ENCODE data around the gene FHL5. TPM values are rescaled to one million over a fixed set of nuclear protein-coding genes. Genes with fewer than 3 reads are reported as not detected.

The FHL5 gene
- total RNA-seq, 1 experiment from 2014 or later: not detected

DNA sequence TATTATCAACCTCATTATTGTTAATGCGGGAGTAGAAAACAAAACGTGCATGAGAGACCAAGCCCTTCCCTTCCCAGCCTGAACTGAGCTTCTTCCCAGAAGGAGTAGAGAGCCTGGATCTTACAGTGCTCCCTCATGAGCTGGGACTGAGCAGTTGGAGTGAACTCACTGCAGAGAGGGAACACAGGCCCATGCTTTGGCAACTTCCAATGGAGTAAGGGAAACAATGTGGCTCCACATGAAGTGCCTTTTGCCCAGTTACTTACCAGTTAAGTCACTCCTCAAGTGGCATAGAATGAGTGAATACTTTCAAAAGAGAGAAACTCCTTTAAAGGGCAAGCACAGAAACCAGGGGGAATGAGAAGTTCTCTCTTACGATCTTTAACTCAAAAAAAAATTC lies 12.4 kb downstream of the FHL5 start:
- Histone ChIP-seq H3K4me1 (ENCODE audit: insufficient read depth, low read length) (no peaks in the 10 kb centered on the region), H2BK5ac (ENCODE audit: insufficient read length, low read length) (no peak overlapping the region), H2AK5ac (ENCODE audit: insufficient read length, low read length) (no peak overlapping the region), H2BK15ac (ENCODE audit: low read depth, low read length) (no peak overlapping the region), H3K9me3 (ENCODE audit: control insufficient read depth, low read depth, low read length) (no peaks in the 10 kb centered on the region), H2BK120ac (ENCODE audit: low read depth, low read length, poor library complexity, severe bottlenecking) (no peak overlapping the region), H3K27ac (ENCODE audit: insufficient read length, low read depth, low read length) (no peak overlapping the region), H3K4me2 (ENCODE audit: insufficient read depth, insufficient read length, low read length) (no peak overlapping the region), H3K23ac (ENCODE audit: insufficient read length, low read depth, low read length) (no peak overlapping the region), H3K79me2 (ENCODE audit: insufficient read depth, low read length) (no peaks in the 10 kb centered on the region), H3K79me1 (ENCODE audit: insufficient read depth, low read depth, low read length, poor library complexity, severe bottlenecking) (no peaks in the 10 kb centered on the region), H4K20me1 (ENCODE audit: control insufficient read depth, insufficient read depth, insufficient read length) (no peaks in the 10 kb centered on the region), H2BK12ac (ENCODE audit: insufficient read length, low read depth, low read length) (no peak overlapping the region), H3T11ph (ENCODE audit: low read length) (no peak overlapping the region), H3K23me2 (ENCODE audit: insufficient read length, low read depth, low read length, poor library complexity, severe bottlenecking) (no peaks in the 10 kb centered on the region), H2BK20ac (ENCODE audit: low read depth, low read length, poor library complexity, severe bottlenecking) (no peak overlapping the region), H3K27me3 (ENCODE audit: insufficient read depth, low read length) (no peaks in the 10 kb centered on the region), H4K8ac (replicated peaks; ENCODE audit: insufficient read length, low read depth, low read length) (no peak overlapping the region), H4K91ac (ENCODE audit: insufficient read length, low read depth, low read length) (no peak overlapping the region), H4K5ac (ENCODE audit: insufficient read length, low read depth, low read length) (no peak overlapping the region), H3K9ac (ENCODE audit: extremely low read depth, insufficient read length, low read length) (no peak overlapping the region), H3K18ac (ENCODE audit: insufficient read length, low read depth, low read length) (no peak overlapping the region), H3K56ac (ENCODE audit: insufficient read length, low read depth, low read length) (no peak overlapping the region), H2AFZ (ENCODE audit: low read length) (no peak overlapping the region), H3K14ac (ENCODE audit: insufficient read depth, low read length) (no peak overlapping the region), H3K4ac (ENCODE audit: low read depth, low read length) (no peak overlapping the region)
- WGBS (ENCODE audit: extremely low coverage, insufficient read length, low lambda C conversion rate): no CpG with 5 or more reads among the region's 3 CpGs
- Mint-ChIP-seq H3K9me3 (peaks cover 7 to 11% of the 10 kb centered on the region in 2 experiments), H3K27ac (no peak overlapping the region), H3K4me1 (no peaks in the 10 kb centered on the region), H3K4me3 (no peak overlapping the region), H3K36me3 (ENCODE audit: insufficient read depth in 1 of 3, low read depth in 3 of 3) (peaks cover 2 to 10% (median 4%) of the 10 kb centered on the region in 3 experiments), H3K27me3 (ENCODE audit: low read depth) (no peaks in the 10 kb centered on the region)
- DNase-seq: no peak
- TF ChIP-seq, protein P1, sequence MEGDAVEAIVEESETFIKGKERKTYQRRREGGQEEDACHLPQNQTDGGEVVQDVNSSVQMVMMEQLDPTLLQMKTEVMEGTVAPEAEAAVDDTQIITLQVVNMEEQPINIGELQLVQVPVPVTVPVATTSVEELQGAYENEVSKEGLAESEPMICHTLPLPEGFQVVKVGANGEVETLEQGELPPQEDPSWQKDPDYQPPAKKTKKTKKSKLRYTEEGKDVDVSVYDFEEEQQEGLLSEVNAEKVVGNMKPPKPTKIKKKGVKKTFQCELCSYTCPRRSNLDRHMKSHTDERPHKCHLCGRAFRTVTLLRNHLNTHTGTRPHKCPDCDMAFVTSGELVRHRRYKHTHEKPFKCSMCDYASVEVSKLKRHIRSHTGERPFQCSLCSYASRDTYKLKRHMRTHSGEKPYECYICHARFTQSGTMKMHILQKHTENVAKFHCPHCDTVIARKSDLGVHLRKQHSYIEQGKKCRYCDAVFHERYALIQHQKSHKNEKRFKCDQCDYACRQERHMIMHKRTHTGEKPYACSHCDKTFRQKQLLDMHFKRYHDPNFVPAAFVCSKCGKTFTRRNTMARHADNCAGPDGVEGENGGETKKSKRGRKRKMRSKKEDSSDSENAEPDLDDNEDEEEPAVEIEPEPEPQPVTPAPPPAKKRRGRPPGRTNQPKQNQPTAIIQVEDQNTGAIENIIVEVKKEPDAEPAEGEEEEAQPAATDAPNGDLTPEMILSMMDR (conservative IDR thresholded peaks at IDR 0.05): no peak

All from H9 (cell line).